IMR-90 (cell line): ENCODE results near the gene FNDC3B. TPM values are rescaled to one million over a fixed set of nuclear protein-coding genes. Genes with fewer than 3 reads are reported as not detected.

ENCODE experiments used
- ATAC-seq: fragments of 200-7000 bp; cut with Tn5 transposase; 2 replicates; pipeline ENCODE4 v1.9.1; 2020; ENCODE audit warnings: low read depth, mild to moderate bottlenecking, moderate library complexity
- BruUV-seq: library from RNA; stranded (reverse); fragments of 400-500 nt; replicated peaks from 2 replicates; lab custom pipeline; 2021; lab: Mats Ljungman, UMichigan
- CTCF ChIA-PET: fragments of 300-600 bp; formaldehyde crosslinking; extraction: SDS; loops from one replicate; lab custom pipeline; 2021; ENCODE audit warnings: antibody characterized with exemption; lab: Yijun Ruan, JAX
- POLR2A ChIA-PET: fragments of 300-600 bp; sonication (Branson Sonifier 250); formaldehyde crosslinking; loops from one replicate; lab custom pipeline; 2022; ENCODE audit warnings: antibody characterized with exemption; ENCODE audit not compliant: unreplicated experiment; lab: Charles Lee
- DNase-seq: peaks from one replicate; pipeline ENCODE4 v3.0.0; 2013
- H2AFZ ChIP-seq: replicated peaks from 2 replicates; pipeline ENCODE3; 2013; ENCODE audit warnings: low read length, mild to moderate bottlenecking; ENCODE audit not compliant: poor library complexity
- H2AK5ac ChIP-seq: 2 replicates; pipeline ENCODE4 v1.6.1; 2013; ENCODE audit warnings: low read depth, low read length, inconsistent platforms
- H2AK9ac ChIP-seq: replicated peaks from 2 replicates; pipeline ENCODE3; 2013; ENCODE audit warnings: mild to moderate bottlenecking, low read depth, low read length, moderate library complexity; ENCODE audit not compliant: poor library complexity
- H2BK120ac ChIP-seq: 2 replicates; pipeline ENCODE4 v1.6.1; 2013; ENCODE audit warnings: low read depth, low read length, inconsistent platforms
- H2BK15ac ChIP-seq: 3 replicates; pipeline ENCODE4 v1.6.1; 2013; ENCODE audit warnings: low read depth, low read length, inconsistent platforms
- H2BK20ac ChIP-seq: 2 replicates; pipeline ENCODE4 v1.6.1; 2013; ENCODE audit warnings: low read depth, mild to moderate bottlenecking, inconsistent platforms, low read length, moderate library complexity
- H2BK5ac ChIP-seq: 2 replicates; pipeline ENCODE4 v1.6.1; 2013; ENCODE audit warnings: mild to moderate bottlenecking, low read depth, low read length, inconsistent platforms; ENCODE audit not compliant: poor library complexity, severe bottlenecking
- H3K14ac ChIP-seq: replicated peaks from 2 replicates; pipeline ENCODE4 v1.6.1; 2013; ENCODE audit warnings: low read depth, low read length, inconsistent platforms
- H3K18ac ChIP-seq: 2 replicates; pipeline ENCODE4 v1.6.1; 2013; ENCODE audit warnings: low read depth, low read length, control low read depth
- H3K23ac ChIP-seq: 2 replicates; pipeline ENCODE4 v1.6.1; 2013; ENCODE audit warnings: low read depth, low read length, inconsistent platforms
- H3K27ac ChIP-seq: 2 replicates; pipeline ENCODE4 v1.5.1; 2013; ENCODE audit warnings: mild to moderate bottlenecking, control low read depth, low read length; ENCODE audit not compliant: insufficient read depth
- H3K27me3 ChIP-seq: 2 replicates; pipeline ENCODE4 v1.6.1; 2013; ENCODE audit warnings: low read length; ENCODE audit not compliant: control insufficient read depth, insufficient read depth
- H3K36me3 ChIP-seq: 2 replicates; pipeline ENCODE4 v1.6.1; 2013; ENCODE audit warnings: low read length, mixed read lengths; ENCODE audit not compliant: control insufficient read depth, insufficient read depth
- H3K4ac ChIP-seq: 2 replicates; pipeline ENCODE4 v1.6.1; 2013; ENCODE audit warnings: low read depth, low read length, inconsistent platforms
- H3K4me1 ChIP-seq: 2 replicates; pipeline ENCODE4 v1.6.1; 2013; ENCODE audit warnings: low read length, mixed read lengths; ENCODE audit not compliant: control insufficient read depth, insufficient read depth
- H3K4me2 ChIP-seq: 2 replicates; pipeline ENCODE4 v1.6.1; 2013; ENCODE audit warnings: low read depth, mild to moderate bottlenecking, control low read depth, low read length, moderate library complexity
- H3K4me3 ChIP-seq: 2 replicates; pipeline ENCODE4 v1.5.1; 2013; ENCODE audit warnings: low read depth, mild to moderate bottlenecking, control low read depth, low read length, moderate library complexity; ENCODE audit not compliant: insufficient read depth
- H3K56ac ChIP-seq: 2 replicates; pipeline ENCODE4 v1.6.1; 2013; ENCODE audit warnings: low read length, inconsistent platforms; ENCODE audit not compliant: insufficient read depth; ENCODE audit errors: extremely low read depth
- H3K79me1 ChIP-seq, 2 experiments: 2 replicates each; pipeline ENCODE4 v1.6.1; 2013; ENCODE audit warnings: low read length in 2 of 2, inconsistent platforms in 1 of 2, low read depth in 1 of 2
- H3K9ac ChIP-seq: 2 replicates; pipeline ENCODE4 v1.6.1; 2013; ENCODE audit warnings: low read depth, low read length, control low read depth
- H3K9me1 ChIP-seq: 2 replicates; pipeline ENCODE4 v1.6.1; 2013; ENCODE audit warnings: low read length, inconsistent platforms; ENCODE audit not compliant: insufficient read depth
- H3K9me3 ChIP-seq: 2 replicates; pipeline ENCODE4 v1.6.1; 2013; ENCODE audit warnings: low read length; ENCODE audit not compliant: control insufficient read depth, insufficient read depth
- H4K20me1 ChIP-seq: 2 replicates; pipeline ENCODE4 v1.6.1; 2013; ENCODE audit warnings: low read length, inconsistent platforms; ENCODE audit not compliant: insufficient read depth
- H4K5ac ChIP-seq: 2 replicates; pipeline ENCODE4 v1.6.1; 2013; ENCODE audit warnings: mild to moderate bottlenecking, low read depth, low read length, control low read depth
- H4K8ac ChIP-seq, 2 experiments: 2 replicates each; pipeline ENCODE4 v1.6.1; 2013; ENCODE audit warnings: low read depth in 2 of 2, low read length in 2 of 2, control low read depth in 1 of 2, inconsistent platforms in 1 of 2
- H4K91ac ChIP-seq: 2 replicates; pipeline ENCODE4 v1.6.1; 2013; ENCODE audit warnings: low read depth, low read length, inconsistent platforms; ENCODE audit not compliant: insufficient read depth
- CEBPB ChIP-seq: IDR thresholded peaks from 2 replicates; pipeline ENCODE4 v1.6.1; 2012; ENCODE audit warnings: low read depth, low read length, improper control_type of control experiment
- NFE2L2 ChIP-seq: fragments of 150-350 bp; IDR thresholded peaks from 2 replicates; pipeline ENCODE4 v1.6.1; 2016; ENCODE audit warnings: low read depth, mild to moderate bottlenecking, low read length
- RAD21 ChIP-seq: IDR thresholded peaks from 2 replicates; pipeline ENCODE4 v1.6.1; 2012; ENCODE audit warnings: low read length, improper control_type of control experiment
- WGBS, 2 experiments: methylation state at CpG; one replicate each; pipeline versions ENCODE4 v1.1.5 to v1.1.7; 2013; ENCODE audit warnings: missing lambda C conversion rate in 2 of 2; ENCODE audit not compliant: insufficient read length in 1 of 2; ENCODE audit errors: extremely low coverage in 2 of 2; 5-methylcytosine and 5-hydroxymethylcytosine counted together
- dilution Hi-C: fragments of 300-500 bp; cut with HindIII; formaldehyde crosslinking; loops from one replicate; pipeline ENCODE4 v1.14.3; 2018; ENCODE audit warnings: low sequenced_read_pairs; ENCODE audit not compliant: unreplicated experiment
- in situ Hi-C: fragments of 300-500 bp; cut with MboI; formaldehyde crosslinking; loops from 3 replicates; pipeline ENCODE4 v1.14.3; 2019; ENCODE audit warnings: low sequenced_read_pairs, inconsistent platforms, mixed read lengths
- intact Hi-C: fragments of 100-400 bp; cut with micrococcal nuclease; formaldehyde crosslinking; loops from 2 replicates; pipeline ENCODE4 v1.10.0; 2022
- polyA plus RNA-seq, 3 experiments: library from polyadenylated mRNA; depleted of rRNA; stranded (reverse); fragments of >200 nt; gene quantifications; 2 replicates each; pipeline ENCODE4 v1.2.3, GENCODE V29; 2012; ENCODE audit warnings: low replicate concordance in 1 of 3
- total RNA-seq: library from RNA; depleted of rRNA; stranded (reverse); fragments of >200 nt; gene quantifications from 2 replicates; pipeline ENCODE4 v1.2.3, GENCODE V29; 2012
- TF ChIP-seq, protein P1 (sequence below): fragments of 150-350 bp; IDR thresholded peaks from 2 replicates; pipeline ENCODE4 v1.6.1; 2017; ENCODE audit warnings: mild to moderate bottlenecking, antibody characterized with exemption, low read length, low read depth

The FNDC3B gene
- total and polyA plus RNA-seq, 2 of the 4 experiments (the other 2 are of a cell fraction): 23.9 to 150 TPM

DNA sequence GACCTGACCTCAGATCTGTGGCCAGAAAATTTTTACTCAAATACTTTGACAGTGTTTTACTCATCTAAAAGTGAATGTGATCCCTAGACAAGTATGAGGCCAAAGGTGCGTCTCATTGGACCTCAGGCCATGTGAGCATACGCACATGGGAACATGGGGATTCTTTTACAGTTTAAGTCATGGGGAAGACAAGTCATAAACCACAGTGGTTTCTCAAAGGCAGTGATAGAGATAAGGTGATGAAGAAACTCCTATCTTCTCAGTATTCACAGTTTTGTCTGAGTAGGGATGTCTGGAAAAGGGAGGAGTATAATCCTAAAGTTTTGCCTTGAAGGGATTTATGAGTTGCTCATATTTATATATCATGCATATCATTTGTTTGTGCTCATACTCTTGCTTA lies 173.8 kb downstream of the FNDC3B start:
- H3K27ac ChIP-seq: no peak overlapping the region

More for the DNA sequence above, 173.8 kb downstream of the FNDC3B start:
- Histone ChIP-seq H3K9ac (no peak overlapping the region), H3K14ac (peak overlapping the region; percentile 23; the same call in 1 of the 2 replicates), H3K27me3 (no peaks in the 10 kb centered on the region), H4K20me1 (peaks cover 85% of the 10 kb centered on the region), H3K36me3 (peaks cover 9% of the 10 kb centered on the region), H3K79me1 (peaks cover 26 to 89% of the 10 kb centered on the region in 2 experiments), H3K4me2 (no peak overlapping the region), H3K4me3 (no peak overlapping the region), H2AK9ac (no peak overlapping the region), H3K4me1 (peaks cover 19% of the 10 kb centered on the region), H2BK15ac (no peak overlapping the region), H3K4ac (no peak overlapping the region), H4K91ac (no peak overlapping the region), H3K9me3 (no peaks in the 10 kb centered on the region), H3K9me1 (peaks cover 37% of the 10 kb centered on the region), H2BK120ac (no peak overlapping the region), H4K5ac (no peak overlapping the region), H2AK5ac (no peak overlapping the region), H3K23ac (no peak overlapping the region), H2BK20ac (no peak overlapping the region), H2BK5ac (no peak overlapping the region), H3K18ac (peak overlapping the region; percentile 24; the same call in 1 of the 2 replicates), H3K56ac (no peak overlapping the region), H4K8ac (no peak overlapping the region), H2AFZ (no peak overlapping the region)
- in situ Hi-C loops (no loop called here), dilution Hi-C loops (no loop called here), intact Hi-C loops (no loop called here)
- 70% methylated on average over 2 of the region's 2 CpGs; no CpG with 5 or more reads in 1 of the 2 experiments for WGBS, 2 experiments
- ATAC-seq: peak; percentile 15; the same call in 1 of the 2 replicates
- DNase-seq: peak; percentile 81
- TF ChIP-seq CEBPB (peak; percentile 59; the same call in 1 of the 2 replicates), NFE2L2 (no peak), RAD21 (no peak; the same call in 1 of the 2 replicates)
- TF ChIP-seq, protein P1, sequence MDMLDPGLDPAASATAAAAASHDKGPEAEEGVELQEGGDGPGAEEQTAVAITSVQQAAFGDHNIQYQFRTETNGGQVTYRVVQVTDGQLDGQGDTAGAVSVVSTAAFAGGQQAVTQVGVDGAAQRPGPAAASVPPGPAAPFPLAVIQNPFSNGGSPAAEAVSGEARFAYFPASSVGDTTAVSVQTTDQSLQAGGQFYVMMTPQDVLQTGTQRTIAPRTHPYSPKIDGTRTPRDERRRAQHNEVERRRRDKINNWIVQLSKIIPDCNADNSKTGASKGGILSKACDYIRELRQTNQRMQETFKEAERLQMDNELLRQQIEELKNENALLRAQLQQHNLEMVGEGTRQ: peak; percentile 60
- CTCF ChIA-PET: no interaction called here
- POLR2A ChIA-PET: no interaction called here
- no TSS peak for BruUV-seq
